K562 (cell line): Measurements from ENCODE around the gene DUS3L. TPM values are rescaled to one million over a fixed set of nuclear protein-coding genes. Genes with fewer than 3 reads are reported as not detected.

Experiments
- ATAC-seq: fragments of 200-7000 bp; cut with Tn5 transposase; 3 replicates; pipeline ENCODE4 v1.9.1; 2020; ENCODE audit warnings: moderate library complexity
- BruUV-seq: library from RNA; stranded (reverse); fragments of 400-500 nt; replicated peaks from 2 replicates; lab custom pipeline; 2021; lab: Mats Ljungman, UMichigan
- CTCF ChIA-PET: fragments of 300-600 bp; formaldehyde crosslinking; extraction: SDS; loops from one replicate; lab custom pipeline; 2021; ENCODE audit warnings: low intra/inter-chr PET ratio; lab: Yijun Ruan, JAX
- POLR2A ChIA-PET: fragments of 300-600, 350-650 bp; sonication (Branson Sonifier 250); formaldehyde crosslinking; extraction: SDS; loops from one replicate; lab custom pipeline; 2021; ENCODE audit warnings: antibody characterized with exemption, inconsistent platforms; lab: Yijun Ruan, JAX
- DNase-seq, 4 experiments: peaks; one replicate each; pipeline versions ENCODE4 v3.0.0 to v3.0.0-alpha.2; 2011 to 2018; ENCODE audit warnings: low spot score in 3 of 4, mixed read lengths in 3 of 4; ENCODE audit errors: extremely low read depth in 1 of 4
- FAIRE-seq: peaks from 2 replicates; lab custom pipeline; 2011; peaks lifted over from hg19 to GRCh38; lab: Jason Lieb, UNC
- H2AFZ ChIP-seq: 2 replicates; pipeline ENCODE4 v1.6.0; 2011; ENCODE audit warnings: low read depth, low read length, control low read depth, inconsistent platforms
- H3K27ac ChIP-seq: fragments of 200-600 bp; 3 replicates; pipeline ENCODE4 v1.8.0; 2011; ENCODE audit warnings: low read depth, mild to moderate bottlenecking, control low read depth, inconsistent platforms, low read length, moderate library complexity, mixed read lengths; ENCODE audit errors: extremely low read depth
- H3K27me3 ChIP-seq, 2 experiments: fragments of 300-600 bp in 1 of 2; 2 replicates in 1 of 2; 3 replicates in 1 of 2; pipeline versions ENCODE4 v1.6.0 to v1.8.0; 2011; ENCODE audit warnings: inconsistent platforms in 2 of 2, low read length in 2 of 2, mild to moderate bottlenecking in 1 of 2, mixed read lengths in 1 of 2, moderate library complexity in 1 of 2; ENCODE audit not compliant: control insufficient read depth in 2 of 2, insufficient read depth in 2 of 2
- H3K36me3 ChIP-seq: fragments of 300-600 bp; 3 replicates; pipeline ENCODE4 v1.8.0; 2011; ENCODE audit warnings: mild to moderate bottlenecking, low read length, inconsistent platforms; ENCODE audit not compliant: control insufficient read depth, insufficient read depth
- H3K4me1 ChIP-seq, 2 experiments: fragments of 200-600 bp in 1 of 2; replicated peaks in 1 of 2; 2 replicates in 1 of 2; 3 replicates in 1 of 2; pipeline versions ENCODE4 v1.5.1 to v1.8.0; 2011; ENCODE audit warnings: inconsistent platforms in 2 of 2, low read length in 2 of 2, mild to moderate bottlenecking in 1 of 2, mixed read lengths in 1 of 2, moderate library complexity in 1 of 2; ENCODE audit not compliant: control insufficient read depth in 2 of 2, insufficient read depth in 2 of 2
- H3K4me2 ChIP-seq: 2 replicates; pipeline ENCODE4 v1.6.1; 2011; ENCODE audit warnings: low read length, control low read depth, inconsistent platforms, mixed read lengths; ENCODE audit not compliant: insufficient read depth
- H3K4me3 ChIP-seq: fragments of 200-600 bp; sonication (generic), shearing (Covaris generic); 2 replicates; pipeline ENCODE4 v1.5.1; 2016; ENCODE audit warnings: control low read depth, inconsistent platforms
- H3K79me2 ChIP-seq: fragments of 200-600 bp; 3 replicates; pipeline ENCODE4 v1.8.0; 2011; ENCODE audit warnings: low read length, inconsistent platforms; ENCODE audit not compliant: control insufficient read depth, insufficient read depth
- H3K9ac ChIP-seq, 2 experiments: 2 replicates each; pipeline versions ENCODE4 v1.6.0 to v1.6.1; 2011; ENCODE audit warnings: low read depth in 2 of 2, low read length in 2 of 2, control low read depth in 1 of 2, inconsistent platforms in 1 of 2, mild to moderate bottlenecking in 1 of 2, mixed read lengths in 1 of 2; ENCODE audit not compliant: insufficient read depth in 1 of 2
- H3K9me1 ChIP-seq: one replicate; pipeline ENCODE4 v1.6.0; 2011; ENCODE audit warnings: inconsistent platforms, mild to moderate bottlenecking, low read length, moderate library complexity; ENCODE audit not compliant: control insufficient read depth, insufficient read depth
- H3K9me3 ChIP-seq: replicated peaks from 2 replicates; pipeline ENCODE4 v1.5.1; 2011; ENCODE audit warnings: low read depth, low read length, inconsistent platforms; ENCODE audit not compliant: control insufficient read depth, insufficient read depth
- H4K20me1 ChIP-seq: replicated peaks from 2 replicates; pipeline ENCODE4 v1.6.1; 2011; ENCODE audit warnings: low read length, inconsistent platforms, mixed read lengths; ENCODE audit not compliant: control insufficient read depth, insufficient read depth
- CBFB ChIP-seq: sonication (generic); formaldehyde crosslinking; IDR thresholded peaks from 2 replicates; pipeline ENCODE4 v1.4.0; 2020; ENCODE audit warnings: mild to moderate bottlenecking, missing genetic modification reagents
- HMG20A ChIP-seq: fragments of 450-650 bp; formaldehyde crosslinking; conservative IDR thresholded peaks from 2 replicates; pipeline ENCODE4 v1.4.0; 2020; ENCODE audit warnings: mild to moderate bottlenecking, mixed read lengths
- MAFG ChIP-seq: fragments of 450-650 bp; conservative IDR thresholded peaks from 2 replicates; pipeline ENCODE4 v1.6.1; 2016; ENCODE audit warnings: missing genetic modification characterization, missing compliant biosample characterization
- NCOA4 ChIP-seq: fragments of 450-650 bp; IDR thresholded peaks from 2 replicates; pipeline ENCODE4 v1.6.1; 2018; ENCODE audit warnings: mild to moderate bottlenecking; ENCODE audit not compliant: partially characterized antibody
- PTRF ChIP-seq: fragments of 450-650 bp; IDR thresholded peaks from 2 replicates; pipeline ENCODE4 v1.6.1; 2016; ENCODE audit warnings: mild to moderate bottlenecking, missing genetic modification characterization, missing compliant biosample characterization
- ZHX1 ChIP-seq: fragments of 150-350 bp; conservative IDR thresholded peaks from 2 replicates; pipeline ENCODE4 v1.6.1; 2014; ENCODE audit warnings: low read length
- WGBS: fragments of 100-300 bp; shearing (Covaris generic); methylation state at CpG from one replicate; pipeline ENCODE4 v1.1.6; 2016; ENCODE audit warnings: low coverage, mixed read lengths; ENCODE audit not compliant: insufficient coverage; ENCODE audit errors: missing lambda C conversion rate; 5-methylcytosine and 5-hydroxymethylcytosine counted together
- in situ Hi-C: fragments of 300-500 bp; cut with MboI; formaldehyde crosslinking; loops from 4 replicates; pipeline ENCODE4 v1.15.0; 2018; ENCODE audit warnings: inconsistent platforms, mixed read lengths
- intact Hi-C: fragments of 100-400 bp; cut with micrococcal nuclease; formaldehyde crosslinking; loops from 2 replicates; pipeline ENCODE4 v1.14.2; 2022
- polyA plus RNA-seq, 8 experiments: library from polyadenylated mRNA; depleted of rRNA in 4 of 8; stranded (reverse) in 5 of 8; unstranded in 3 of 8; fragments of >200 nt; fragmentation: Nextera tagmentation in 2 of 8; fragmentation: Illumina TruSeq in 1 of 8; extraction: Ambion mirVana in 2 of 8; extraction: Trizol in 1 of 8; gene quantifications; 2 replicates each; pipeline versions ENCODE4 v1.2.1 to v1.2.3, GENCODE V29; 2011 to 2014; ENCODE audit warnings: inconsistent platforms in 1 of 8, missing spikeins in 1 of 8
- total RNA-seq, 7 experiments: library from RNA; depleted of rRNA in 6 of 7; stranded (reverse); fragments of >200 nt in 6 of 7; fragmentation: Illumina TruSeq in 2 of 7; extraction: Trizol in 2 of 7; gene quantifications; 2 replicates each; pipeline versions ENCODE4 v1.2.1 to v1.2.3, GENCODE V29; 2011 to 2021; ENCODE audit warnings: low replicate concordance in 1 of 7
- TF ChIP-seq, protein P1 (sequence below): fragments of 450-650 bp; formaldehyde crosslinking; IDR thresholded peaks from 2 replicates; pipeline ENCODE4 v1.4.0; 2022; ENCODE audit warnings: mild to moderate bottlenecking, moderate library complexity

Gene DUS3L
- total and polyA plus RNA-seq, 9 of the 15 experiments (the other 6 are each of a cell fraction or from before 2014, with no cell fraction given): 1.7 to 102 (median 77.5) TPM

GRCh38 chr19:5775668-5776309 is 15.2 kb downstream of the DUS3L start:
- no peaks in the 10 kb centered on the region for H3K79me2 ChIP-seq
- peaks cover 0 to 10% of the 10 kb centered on the region in 2 experiments; a peak in 4 of 5 replicates for H3K4me1 ChIP-seq
- no peaks in the 10 kb centered on the region for H3K9me1 ChIP-seq
- no TSS peak for BruUV-seq
- H3K4me3 ChIP-seq: no peak overlapping the region
- intact Hi-C loops (no loop called here), in situ Hi-C loops (no loop called here)
- H3K9me3 ChIP-seq: no peaks in the 10 kb centered on the region
- ATAC-seq (no peak), DNase-seq (no peak), FAIRE-seq (no peak)
- no peak overlapping the region for H3K9ac ChIP-seq
- H3K36me3 ChIP-seq: no peaks in the 10 kb centered on the region
- H3K27me3 ChIP-seq: peaks cover 2 to 11% of the 10 kb centered on the region in 2 experiments; a peak in 2 of 5 replicates
- no peak overlapping the region for H3K4me2 ChIP-seq
- 35% methylated on average over 15 of the region's 17 CpGs for WGBS
- CTCF ChIA-PET: no interaction called here
- H4K20me1 ChIP-seq: no peaks in the 10 kb centered on the region
- no peak overlapping the region for H3K27ac ChIP-seq
- POLR2A ChIA-PET: interaction anchor here (0.8 to 1.0 kb wide), 3 partner anchors 15 to 53 kb away, joined by 3 to 5 read pairs (median 3); partner anchors contain the start of gene DUS3L
- TF ChIP-seq, protein P1, sequence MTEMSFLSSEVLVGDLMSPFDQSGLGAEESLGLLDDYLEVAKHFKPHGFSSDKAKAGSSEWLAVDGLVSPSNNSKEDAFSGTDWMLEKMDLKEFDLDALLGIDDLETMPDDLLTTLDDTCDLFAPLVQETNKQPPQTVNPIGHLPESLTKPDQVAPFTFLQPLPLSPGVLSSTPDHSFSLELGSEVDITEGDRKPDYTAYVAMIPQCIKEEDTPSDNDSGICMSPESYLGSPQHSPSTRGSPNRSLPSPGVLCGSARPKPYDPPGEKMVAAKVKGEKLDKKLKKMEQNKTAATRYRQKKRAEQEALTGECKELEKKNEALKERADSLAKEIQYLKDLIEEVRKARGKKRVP (CRISPR knock-in tag): no peak
- no peak for TF ChIP-seq CBFB (CRISPR knock-in tag)
- no peak for TF ChIP-seq NCOA4
- no peak for TF ChIP-seq HMG20A (CRISPR knock-in tag)
- TF ChIP-seq MAFG: no peak
- no peak for TF ChIP-seq ZHX1
- TF ChIP-seq PTRF (tag): no peak
- TF ChIP-seq, all 486 proteins: peak for 0
- no peak overlapping the region for H2AFZ ChIP-seq
